Measurements from ENCODE around the gene PRKCSH. TPM values are rescaled to one million over a fixed set of nuclear protein-coding genes. Genes with fewer than 3 reads are reported as not detected.
"Not testable (repeated sequence)": the region's sequence is repeated elsewhere in the genome, so short reads cannot be mapped to it uniquely, and the experiment has no call there.

The PRKCSH gene
- polyA plus RNA-seq, 1 experiment, result 348 TPM

- CTCF ChIA-PET, result interaction anchor here (1.7 kb wide), 1 partner anchor 21 kb away, joined by 5 read pairs; no protein-coding TSS in a partner anchor
- TF ChIP-seq, protein P1, sequence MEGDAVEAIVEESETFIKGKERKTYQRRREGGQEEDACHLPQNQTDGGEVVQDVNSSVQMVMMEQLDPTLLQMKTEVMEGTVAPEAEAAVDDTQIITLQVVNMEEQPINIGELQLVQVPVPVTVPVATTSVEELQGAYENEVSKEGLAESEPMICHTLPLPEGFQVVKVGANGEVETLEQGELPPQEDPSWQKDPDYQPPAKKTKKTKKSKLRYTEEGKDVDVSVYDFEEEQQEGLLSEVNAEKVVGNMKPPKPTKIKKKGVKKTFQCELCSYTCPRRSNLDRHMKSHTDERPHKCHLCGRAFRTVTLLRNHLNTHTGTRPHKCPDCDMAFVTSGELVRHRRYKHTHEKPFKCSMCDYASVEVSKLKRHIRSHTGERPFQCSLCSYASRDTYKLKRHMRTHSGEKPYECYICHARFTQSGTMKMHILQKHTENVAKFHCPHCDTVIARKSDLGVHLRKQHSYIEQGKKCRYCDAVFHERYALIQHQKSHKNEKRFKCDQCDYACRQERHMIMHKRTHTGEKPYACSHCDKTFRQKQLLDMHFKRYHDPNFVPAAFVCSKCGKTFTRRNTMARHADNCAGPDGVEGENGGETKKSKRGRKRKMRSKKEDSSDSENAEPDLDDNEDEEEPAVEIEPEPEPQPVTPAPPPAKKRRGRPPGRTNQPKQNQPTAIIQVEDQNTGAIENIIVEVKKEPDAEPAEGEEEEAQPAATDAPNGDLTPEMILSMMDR (IDR thresholded peaks at IDR 0.05; ENCODE audit: insufficient read depth, low read depth, low read length), result no peak
- H3K36me3 ChIP-seq (ENCODE audit: control insufficient read depth, insufficient read depth, low read length), result no peaks in the 10 kb centered on the region
- H3K27me3 ChIP-seq (ENCODE audit: control insufficient read depth, insufficient read depth, low read length), result no peaks in the 10 kb centered on the region
- H3K4me3 ChIP-seq (ENCODE audit: low read depth, low read length), result no peak overlapping the region
- no peak for DNase-seq (ENCODE audit: low read depth)
- POLR2A ChIA-PET, result no interaction called here
Observed at GRCh38 chr19:11461453-11461852, 26.0 kb downstream of the PRKCSH start.

- Histone ChIP-seq H3K27me3 (ENCODE audit: control insufficient read depth, insufficient read depth, low read length) (no peaks in the 10 kb centered on the region), H3K36me3 (ENCODE audit: control insufficient read depth, insufficient read depth, low read length) (no peaks in the 10 kb centered on the region), H3K4me3 (ENCODE audit: low read depth, low read length) (no peak overlapping the region)
- TF ChIP-seq, protein P1 (IDR thresholded peaks at IDR 0.05; ENCODE audit: insufficient read depth, low read depth, low read length), result no peak
- CTCF ChIA-PET, result no interaction called here
- POLR2A ChIA-PET, result no interaction called here
- no peak for DNase-seq (ENCODE audit: low read depth)
Observed at GRCh38 chr19:11463391-11463790, 28.0 kb downstream of the PRKCSH start.

DNA sequence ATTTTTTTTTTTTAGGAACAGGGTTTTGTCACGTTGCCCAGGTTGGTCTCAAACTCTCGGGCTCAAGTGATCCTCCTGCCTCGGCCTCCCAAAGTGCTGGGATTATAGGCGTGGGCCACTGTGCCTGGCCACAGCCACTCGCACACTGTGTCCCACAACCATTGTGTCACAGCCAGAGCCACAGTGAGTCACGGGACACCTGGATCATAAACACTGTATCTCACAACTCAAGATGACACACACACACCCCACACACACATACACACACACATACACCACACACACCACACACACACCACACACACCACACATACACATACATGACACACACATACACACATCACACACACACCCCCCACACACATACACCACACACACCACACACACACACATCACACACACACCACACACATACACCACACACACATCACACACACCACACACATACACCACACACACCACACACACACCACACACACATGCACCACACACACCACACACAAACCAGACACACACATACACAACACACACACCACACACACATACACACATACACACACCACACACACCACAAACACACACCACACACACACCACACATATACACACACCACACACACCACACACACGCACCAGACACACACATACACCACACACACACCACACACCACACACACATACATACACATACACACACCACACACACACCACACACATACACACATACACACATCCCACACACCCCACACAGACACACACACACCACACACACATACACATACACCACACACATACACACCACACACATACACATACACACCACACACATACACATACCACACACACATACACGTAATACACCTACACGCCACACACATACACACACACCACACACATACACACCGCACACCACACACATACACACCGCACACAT is 29.2 kb downstream of the PRKCSH start:
- Histone ChIP-seq H3K27me3 (ENCODE audit: control insufficient read depth, insufficient read depth, low read length) (no peaks in the 10 kb centered on the region), H3K36me3 (ENCODE audit: control insufficient read depth, insufficient read depth, low read length) (no peaks in the 10 kb centered on the region), H3K4me3 (ENCODE audit: low read depth, low read length) (no peak overlapping the region)
- TF ChIP-seq, protein P1 (IDR thresholded peaks at IDR 0.05; ENCODE audit: insufficient read depth, low read depth, low read length), result no peak
- POLR2A ChIA-PET, result no interaction called here
- DNase-seq (ENCODE audit: low read depth), result no peak
- CTCF ChIA-PET, result interaction anchor here (0.9 kb wide), 1 partner anchor 29 kb away, joined by 3 read pairs; the partner anchor contains the start of gene PRKCSH

- POLR2A ChIA-PET, result no interaction called here
- H3K27me3 ChIP-seq (ENCODE audit: control insufficient read depth, insufficient read depth, low read length), result no peaks in the 10 kb centered on the region
- no peaks in the 10 kb centered on the region for H3K36me3 ChIP-seq (ENCODE audit: control insufficient read depth, insufficient read depth, low read length)
- TF ChIP-seq, protein P1 (IDR thresholded peaks at IDR 0.05; ENCODE audit: insufficient read depth, low read depth, low read length), result no peak
- no peak for DNase-seq (ENCODE audit: low read depth)
- H3K4me3 ChIP-seq (ENCODE audit: low read depth, low read length), result no peak overlapping the region
- CTCF ChIA-PET, result interaction anchor here (0.9 kb wide), 1 partner anchor 30 kb away, joined by 3 read pairs; the partner anchor contains the start of gene PRKCSH
Observed at GRCh38 chr19:11465600-11465999, 30.2 kb downstream of the PRKCSH start.

DNA sequence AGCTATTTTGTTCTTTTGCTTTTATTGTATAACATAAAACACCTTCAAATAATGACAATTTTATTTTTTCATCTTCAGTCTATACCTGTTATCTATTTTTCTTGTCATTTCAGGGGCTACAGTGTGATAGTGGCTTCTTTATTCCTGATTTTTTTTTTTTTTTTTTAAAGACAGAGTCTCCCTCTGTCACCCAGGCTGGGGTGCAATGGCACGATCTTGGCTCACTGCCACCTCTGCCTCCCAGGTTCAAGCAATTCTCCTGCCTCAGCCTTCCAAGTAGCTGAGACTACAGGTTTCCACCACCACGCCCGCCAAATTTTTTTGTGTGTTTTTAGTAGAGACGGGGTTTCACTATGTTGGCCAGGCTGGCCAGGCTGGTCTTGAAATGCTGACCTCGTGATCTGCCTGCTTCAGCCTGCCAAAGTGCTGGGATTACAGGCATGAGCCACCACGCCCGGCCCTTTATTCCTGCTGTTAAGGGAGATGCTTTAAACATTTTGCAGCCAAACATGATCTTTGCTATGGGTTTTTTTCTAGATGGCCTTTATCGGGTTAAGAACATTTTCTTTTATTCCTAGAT is 32.9 kb downstream of the PRKCSH start:
- POLR2A ChIA-PET; H3K36me3 ChIP-seq (ENCODE audit: control insufficient read depth, insufficient read depth, low read length); DNase-seq (ENCODE audit: low read depth); H3K4me3 ChIP-seq (ENCODE audit: low read depth, low read length); H3K27me3 ChIP-seq (ENCODE audit: control insufficient read depth, insufficient read depth, low read length): not testable (repeated sequence)
- CTCF ChIA-PET, result interaction anchor here (0.7 to 2.4 kb wide), 2 partner anchors 13 to 38 kb away, joined by 3 to 9 read pairs; partner anchors contain the start of gene ELAVL3

All from BJ (cell line).